Prostate gland (tissue), 2 donors: ENCODE results near the gene CSF1R.

ENCODE experiments used
- POLR2A ChIP-seq: fragments of 450-650 bp; IDR thresholded peaks from one replicate; pipeline ENCODE4 v1.6.1; 2016; ENCODE audit warnings: antibody characterized with exemption, mild to moderate bottlenecking
- POLR2AphosphoS5 ChIP-seq: sonication (generic); formaldehyde crosslinking; IDR thresholded peaks from one replicate; pipeline ENCODE4 v1.6.1; 2017; ENCODE audit warnings: antibody characterized with exemption
- TF ChIP-seq, protein P1 (sequence below), 4 experiments: fragments of 200-600 bp in 2 of 4; fragments of 450-650 bp in 2 of 4; sonication (generic) in 2 of 4; IDR thresholded peaks; 1 replicate in 3 of 4; 2 replicates in 1 of 4; pipeline ENCODE4 v1.5.1; 2016 to 2019; ENCODE audit warnings: antibody characterized with exemption in 4 of 4, mild to moderate bottlenecking in 2 of 4, moderate library complexity in 2 of 4

DNA sequence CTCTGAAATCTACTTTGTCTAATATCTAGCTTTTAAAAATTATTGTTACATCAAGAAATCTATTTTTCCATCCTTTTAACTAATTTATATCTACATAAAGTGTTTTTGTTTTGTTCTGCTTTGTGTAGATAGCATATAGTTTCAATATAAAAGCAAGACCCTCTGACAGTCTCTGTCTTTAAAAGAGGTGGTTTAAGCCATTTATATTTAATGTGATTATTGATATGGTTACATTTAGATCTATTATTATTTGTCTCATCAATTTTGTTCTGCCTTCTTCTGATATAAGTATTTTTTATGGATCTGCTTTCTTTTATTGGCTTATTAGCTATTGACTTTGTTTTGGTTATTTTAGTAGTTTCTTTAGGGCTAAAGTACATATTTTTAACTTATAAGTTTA is 69.8 kb downstream of the CSF1R start:
- TF ChIP-seq, protein P1, sequence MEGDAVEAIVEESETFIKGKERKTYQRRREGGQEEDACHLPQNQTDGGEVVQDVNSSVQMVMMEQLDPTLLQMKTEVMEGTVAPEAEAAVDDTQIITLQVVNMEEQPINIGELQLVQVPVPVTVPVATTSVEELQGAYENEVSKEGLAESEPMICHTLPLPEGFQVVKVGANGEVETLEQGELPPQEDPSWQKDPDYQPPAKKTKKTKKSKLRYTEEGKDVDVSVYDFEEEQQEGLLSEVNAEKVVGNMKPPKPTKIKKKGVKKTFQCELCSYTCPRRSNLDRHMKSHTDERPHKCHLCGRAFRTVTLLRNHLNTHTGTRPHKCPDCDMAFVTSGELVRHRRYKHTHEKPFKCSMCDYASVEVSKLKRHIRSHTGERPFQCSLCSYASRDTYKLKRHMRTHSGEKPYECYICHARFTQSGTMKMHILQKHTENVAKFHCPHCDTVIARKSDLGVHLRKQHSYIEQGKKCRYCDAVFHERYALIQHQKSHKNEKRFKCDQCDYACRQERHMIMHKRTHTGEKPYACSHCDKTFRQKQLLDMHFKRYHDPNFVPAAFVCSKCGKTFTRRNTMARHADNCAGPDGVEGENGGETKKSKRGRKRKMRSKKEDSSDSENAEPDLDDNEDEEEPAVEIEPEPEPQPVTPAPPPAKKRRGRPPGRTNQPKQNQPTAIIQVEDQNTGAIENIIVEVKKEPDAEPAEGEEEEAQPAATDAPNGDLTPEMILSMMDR (IDR thresholded peaks at IDR 0.05), result no peak
- TF ChIP-seq POLR2A, result no peak
- no peak for TF ChIP-seq POLR2AphosphoS5
